Kidney (tissue), 14 donors: Measurements from ENCODE around the gene CREBL2. TPM values are rescaled to one million over a fixed set of nuclear protein-coding genes. Genes with fewer than 3 reads are reported as not detected.
"Not testable (repeated sequence)": the region's sequence is repeated elsewhere in the genome, so short reads cannot be mapped to it uniquely, and the experiment has no call there.

ENCODE experiments used
- DNase-seq, 5 donors: peaks; one replicate each; pipeline ENCODE4 v3.0.0-alpha.2; 2013 to 2020
- FAIRE-seq: peaks from 2 replicates; lab custom pipeline; 2012; peaks lifted over from hg19 to GRCh38; lab: Jason Lieb, UNC
- H3K27ac ChIP-seq, 2 donors: one replicate each; pipeline ENCODE4 v1.7.0; 2013; ENCODE audit warnings: low read depth in 2 of 2, low read length in 2 of 2, inconsistent platforms in 1 of 2
- H3K27me3 ChIP-seq: one replicate; pipeline ENCODE4 v1.7.1; 2013; ENCODE audit warnings: low read length, inconsistent platforms; ENCODE audit not compliant: control insufficient read depth, insufficient read depth
- H3K36me3 ChIP-seq, 3 donors: one replicate each; pipeline versions ENCODE4 v1.7.0 to v1.7.1; 2013; ENCODE audit warnings: low read length in 3 of 3, control low read depth in 1 of 3, inconsistent platforms in 1 of 3; ENCODE audit not compliant: insufficient read depth in 3 of 3, control insufficient read depth in 2 of 3
- H3K4me1 ChIP-seq, 3 donors: one replicate each; pipeline versions ENCODE4 v1.7.0 to v1.7.1; 2013; ENCODE audit warnings: low read length in 3 of 3, inconsistent platforms in 1 of 3, low read depth in 1 of 3; ENCODE audit not compliant: control insufficient read depth in 2 of 3, insufficient read depth in 2 of 3
- H3K4me3 ChIP-seq, 3 donors: one replicate each; pipeline versions ENCODE4 v1.7.0 to v1.8.1; 2013; ENCODE audit warnings: low read length in 3 of 3, control low read depth in 1 of 3, inconsistent platforms in 1 of 3
- H3K9ac ChIP-seq, 3 donors: one replicate each; pipeline versions ENCODE4 v1.7.0 to v1.7.1; 2013; ENCODE audit warnings: low read length in 3 of 3, control low read depth in 1 of 3, inconsistent platforms in 1 of 3
- H3K9me3 ChIP-seq, 3 donors: one replicate each; pipeline versions ENCODE4 v1.7.0 to v1.7.1; 2013; ENCODE audit warnings: low read length in 3 of 3, control low read depth in 1 of 3, inconsistent platforms in 1 of 3; ENCODE audit not compliant: control insufficient read depth in 2 of 3, insufficient read depth in 1 of 3
- intact Hi-C: fragments of 100-400 bp; cut with DNase I; formaldehyde crosslinking; loops from one replicate; pipeline ENCODE4 v1.11.1; 2022
- polyA plus RNA-seq: library from polyadenylated mRNA; stranded (reverse); fragments of 350-450 nt; fragmentation: Illumina TruSeq; extraction: RNeasy Lipid Tissue Mini Kit (QIAGEN cat#74804); gene quantifications from one replicate; pipeline ENCODE4 v1.2.3, GENCODE V29; 2014; ENCODE audit warnings: low read depth, low replicate concordance; ENCODE audit not compliant: insufficient read depth
- total RNA-seq: library from RNA; stranded (reverse); fragmentation: NEBNext Ultra II Directional; extraction: Animal tissue kit (Norgen Biotek cat#: 25700); gene quantifications from one replicate; pipeline ENCODE4 v1.2.1, GENCODE V29; 2021
- TF ChIP-seq, protein P1 (sequence below): IDR thresholded peaks from 3 replicates; pipeline ENCODE4 v1.5.1; 2012; ENCODE audit warnings: mild to moderate bottlenecking, moderate library complexity, borderline replicate concordance; ENCODE audit not compliant: insufficient read depth; ENCODE audit errors: extremely low read depth
- donor health status: control.
- donor health status: control.
- donor health status: control.
- donor health status: control.
- donor health status: control.
- donor health status: DM: yes; HTN: yes; CAD: no.
- donor health status: Normal renal cell carcinoma (clear cell type).

The CREBL2 gene
- total and polyA plus RNA-seq, 2 donors from 2014 or later, result 35.8 to 38.6 TPM

DNA sequence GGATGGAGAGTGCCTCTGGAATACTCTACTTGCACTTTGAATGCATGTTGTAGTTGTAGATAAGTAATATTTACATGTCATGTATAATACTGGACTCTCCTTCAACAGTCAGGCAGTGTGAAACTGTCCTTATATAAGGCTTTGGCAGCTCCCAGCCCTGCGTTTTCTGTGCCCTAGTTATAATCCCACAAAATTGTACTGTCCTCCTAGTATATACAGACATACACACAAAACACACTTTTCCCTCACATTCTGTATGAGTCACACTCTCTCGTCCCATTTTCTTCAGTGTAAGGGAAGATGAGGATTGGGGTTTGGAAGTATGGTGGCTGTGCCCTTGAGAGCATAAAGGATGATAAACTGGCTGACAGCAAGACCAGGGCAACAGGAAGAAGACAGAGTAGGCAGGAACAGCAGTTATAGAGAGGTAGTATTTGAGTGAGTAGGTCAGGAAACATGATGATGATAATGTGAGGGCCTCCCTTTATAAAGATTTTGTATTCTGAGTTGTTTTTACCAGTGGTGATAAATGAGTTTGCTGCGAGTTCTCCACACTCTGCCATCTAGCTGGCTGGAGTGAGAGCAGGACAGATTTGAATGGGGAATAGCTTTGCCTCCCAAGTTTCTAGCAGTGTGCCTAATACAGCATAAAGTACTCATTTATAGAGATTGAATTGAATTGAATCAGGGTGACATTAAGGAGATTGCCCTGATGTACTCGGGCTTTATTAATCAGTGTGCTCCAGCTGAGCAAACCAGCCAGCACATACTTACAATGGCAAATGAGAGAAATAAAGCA lies 5.0 kb downstream of the CREBL2 start:
- H3K9me3 ChIP-seq, result no peaks in the 10 kb centered on the region
- H3K27me3 ChIP-seq, result no peaks in the 10 kb centered on the region
- no peaks in the 10 kb centered on the region for H3K36me3 ChIP-seq
- peaks cover 0 to 9% (median 5%) of the 10 kb centered on the region in 3 donors for H3K4me1 ChIP-seq
- H3K4me3 ChIP-seq, result no peak overlapping the region
- intact Hi-C loops, result no loop called here
- DNase-seq (no peak), FAIRE-seq (no peak)
- no peak overlapping the region for H3K27ac ChIP-seq
- no peak overlapping the region for H3K9ac ChIP-seq
- TF ChIP-seq, protein P1, sequence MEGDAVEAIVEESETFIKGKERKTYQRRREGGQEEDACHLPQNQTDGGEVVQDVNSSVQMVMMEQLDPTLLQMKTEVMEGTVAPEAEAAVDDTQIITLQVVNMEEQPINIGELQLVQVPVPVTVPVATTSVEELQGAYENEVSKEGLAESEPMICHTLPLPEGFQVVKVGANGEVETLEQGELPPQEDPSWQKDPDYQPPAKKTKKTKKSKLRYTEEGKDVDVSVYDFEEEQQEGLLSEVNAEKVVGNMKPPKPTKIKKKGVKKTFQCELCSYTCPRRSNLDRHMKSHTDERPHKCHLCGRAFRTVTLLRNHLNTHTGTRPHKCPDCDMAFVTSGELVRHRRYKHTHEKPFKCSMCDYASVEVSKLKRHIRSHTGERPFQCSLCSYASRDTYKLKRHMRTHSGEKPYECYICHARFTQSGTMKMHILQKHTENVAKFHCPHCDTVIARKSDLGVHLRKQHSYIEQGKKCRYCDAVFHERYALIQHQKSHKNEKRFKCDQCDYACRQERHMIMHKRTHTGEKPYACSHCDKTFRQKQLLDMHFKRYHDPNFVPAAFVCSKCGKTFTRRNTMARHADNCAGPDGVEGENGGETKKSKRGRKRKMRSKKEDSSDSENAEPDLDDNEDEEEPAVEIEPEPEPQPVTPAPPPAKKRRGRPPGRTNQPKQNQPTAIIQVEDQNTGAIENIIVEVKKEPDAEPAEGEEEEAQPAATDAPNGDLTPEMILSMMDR, result no peak

DNA sequence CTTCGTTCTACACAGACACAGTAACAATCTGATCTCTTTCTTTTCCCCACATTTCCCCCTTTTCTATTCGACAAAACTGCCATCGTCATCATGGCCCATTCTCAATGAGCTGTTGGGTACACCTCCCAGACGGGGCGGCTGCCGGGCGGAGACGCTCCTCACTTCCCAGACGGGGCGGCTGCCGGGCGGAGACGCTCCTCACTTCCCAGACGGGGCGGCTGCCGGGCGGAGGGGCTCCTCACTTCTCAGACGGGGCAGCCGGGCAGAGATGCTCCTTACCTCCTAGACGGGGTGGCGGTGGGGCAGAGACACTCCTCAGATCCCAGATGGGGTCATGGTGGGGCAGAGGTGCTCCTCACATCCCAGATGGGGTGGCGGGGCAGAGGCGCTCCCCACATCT lies 6.4 kb downstream of the CREBL2 start:
- H3K27me3 ChIP-seq, intact Hi-C loops, H3K36me3 ChIP-seq, H3K9ac ChIP-seq, H3K4me3 ChIP-seq, DNase-seq, FAIRE-seq, H3K27ac ChIP-seq, H3K9me3 ChIP-seq: not testable (repeated sequence)
- H3K4me1 ChIP-seq, result peaks cover 0 to 11% (median 3%) of the 10 kb centered on the region in 3 donors

DNA sequence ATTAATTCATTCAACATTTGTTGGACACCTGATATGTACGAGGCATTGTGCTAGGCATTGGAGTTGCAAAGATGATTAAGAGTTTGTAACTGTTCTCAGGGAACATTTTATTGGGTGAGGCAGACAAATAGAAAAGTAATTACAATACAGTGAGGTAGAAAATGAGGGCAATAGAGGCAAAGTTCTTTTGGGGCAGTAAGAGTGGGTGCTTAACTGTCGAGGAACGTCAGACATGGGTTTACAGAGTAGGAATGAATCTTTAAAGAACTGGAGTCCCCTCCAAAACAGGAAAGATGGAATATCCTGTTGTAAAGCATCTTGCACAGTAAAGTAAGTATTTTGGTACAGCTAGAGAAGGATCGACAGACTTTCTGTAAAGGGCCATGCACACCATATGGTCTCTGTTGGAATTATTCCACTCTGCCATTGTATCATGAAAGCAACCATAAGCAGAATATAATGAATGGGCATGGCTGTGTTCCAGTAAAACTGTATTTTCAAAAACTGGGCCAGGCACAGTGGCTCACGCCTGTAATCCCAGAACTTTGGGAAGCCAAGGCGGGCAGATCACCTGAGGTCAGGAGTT lies 9.1 kb downstream of the CREBL2 start:
- Histone ChIP-seq H3K27ac (no peak overlapping the region), H3K9ac (no peak overlapping the region), H3K4me1 (peaks cover 0 to 11% (median 0%) of the 10 kb centered on the region in 3 donors), H3K27me3 (no peaks in the 10 kb centered on the region), H3K9me3 (peaks cover 0 to 3% (median 0%) of the 10 kb centered on the region in 3 donors), H3K36me3 (no peaks in the 10 kb centered on the region), H3K4me3 (no peak overlapping the region)
- DNase-seq (no peak), FAIRE-seq (no peak)
- TF ChIP-seq, protein P1, result no peak
- intact Hi-C loops, result no loop called here

DNA sequence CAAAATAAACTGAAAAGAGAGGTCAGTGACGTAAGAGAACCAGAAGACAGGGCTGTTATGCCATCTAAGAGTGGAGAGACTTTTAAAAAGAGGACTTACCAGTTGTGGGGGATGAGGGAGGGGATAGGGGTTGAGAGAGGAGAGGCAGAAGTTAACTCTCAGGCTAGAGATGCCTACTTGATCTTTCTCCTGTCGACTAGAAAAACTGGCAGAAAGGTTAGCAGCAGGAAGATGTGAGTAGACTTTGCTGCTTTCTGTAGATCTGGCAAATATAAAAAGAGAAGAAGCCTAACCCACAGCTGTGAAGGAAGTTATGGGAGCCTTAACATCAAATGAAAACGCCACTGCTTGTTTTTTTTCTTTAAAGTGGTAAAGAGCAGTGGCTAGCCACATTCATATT lies 10.7 kb downstream of the CREBL2 start:
- Histone ChIP-seq H3K4me3 (no peak overlapping the region), H3K27me3 (no peaks in the 10 kb centered on the region), H3K4me1 (peaks cover 0 to 5% (median 0%) of the 10 kb centered on the region in 3 donors), H3K9ac (no peak overlapping the region), H3K9me3 (peaks cover 0 to 3% (median 0%) of the 10 kb centered on the region in 3 donors), H3K27ac (peak overlapping the region in 1 of 2 donors; percentile 37), H3K36me3 (no peaks in the 10 kb centered on the region)
- FAIRE-seq (no peak), DNase-seq (no peak)
- intact Hi-C loops, result no loop called here
- TF ChIP-seq, protein P1, result no peak
